Measurements from ENCODE around the gene ATP2A2. TPM values are rescaled to one million over a fixed set of nuclear protein-coding genes. Genes with fewer than 3 reads are reported as not detected.

Gene ATP2A2
- total and polyA plus RNA-seq, 2 of the 8 experiments (the other 6 are each of a cell fraction or from before 2014, with no cell fraction given): 86.1 to 271 TPM

GRCh38 chr12:110249716-110250225, 31.3 kb upstream of the ATP2A2 start:
- H3K79me1 ChIP-seq (ENCODE audit: low read depth, low read length): no peaks in the 10 kb centered on the region
- no peak overlapping the region for H4K5ac ChIP-seq (ENCODE audit: insufficient read length, low read depth, low read length)
- H2BK15ac ChIP-seq (ENCODE audit: low read length): no peak overlapping the region
- H3K14ac ChIP-seq (ENCODE audit: insufficient read length): no peak overlapping the region
- no peak overlapping the region for H3K4ac ChIP-seq (replicated peaks; ENCODE audit: insufficient read length, low read depth, low read length)
- DNase-seq (ENCODE audit: low read depth in 1 of 2, low spot score in 2 of 2) (no peak), FAIRE-seq (no peak)
- H3K9me3 ChIP-seq (ENCODE audit: insufficient read depth in 2 of 2, low read depth in 1 of 2, low read length in 1 of 2): no peaks in the 10 kb centered on the region
- H4K91ac ChIP-seq (replicated peaks; ENCODE audit: insufficient read length, low read length): no peak overlapping the region
- no peaks in the 10 kb centered on the region for H3K27me3 ChIP-seq (replicated peaks in 1 of 4; ENCODE audit: control insufficient read depth in 3 of 4, extremely low read depth in 1 of 4, insufficient read depth in 3 of 4, low read length in 3 of 4)
- no peak overlapping the region for H3K27ac ChIP-seq (ENCODE audit: low read depth, low read length)
- H3K4me3 ChIP-seq (ENCODE audit: extremely low read depth in 1 of 4, insufficient read depth in 2 of 4, low read depth in 3 of 4, low read length in 4 of 4): no peak overlapping the region
- no peaks in the 10 kb centered on the region for H3K36me3 ChIP-seq (ENCODE audit: control insufficient read depth in 2 of 4, insufficient read depth in 4 of 4, low read length in 3 of 4)
- WGBS, 2 experiments (ENCODE audit: extremely low coverage in 1 of 2, insufficient coverage in 1 of 2, insufficient read length in 1 of 2, insufficient replicate concordance in 2 of 2, low coverage in 1 of 2, low lambda C conversion rate in 2 of 2, missing lambda C conversion rate in 1 of 2): 92% methylated on average over 7 of the region's 7 CpGs; no CpG with 5 or more reads in 1 of the 2 experiments
- no peak overlapping the region for H3K56ac ChIP-seq (replicated peaks; ENCODE audit: insufficient read length, low read depth, low read length)
- no peak overlapping the region for H2BK5ac ChIP-seq (ENCODE audit: low read depth, low read length)
- H4K8ac ChIP-seq (ENCODE audit: extremely low read depth, insufficient read depth, low read length): no peak overlapping the region
- no peak overlapping the region for H2AK5ac ChIP-seq (ENCODE audit: low read depth, low read length)
- H3K23me2 ChIP-seq (ENCODE audit: low read depth, low read length): no peaks in the 10 kb centered on the region
- no peak overlapping the region for H2BK12ac ChIP-seq (ENCODE audit: low read depth, low read length)
- H3K4me1 ChIP-seq (replicated peaks in 1 of 4; ENCODE audit: control insufficient read depth in 3 of 4, insufficient read depth in 4 of 4, low read length in 3 of 4): peaks cover 2 to 9% (median 4%) of the 10 kb centered on the region in 4 experiments; a peak in 6 of 7 replicates
- no peak overlapping the region for H3K9ac ChIP-seq (replicated peaks in 1 of 4; ENCODE audit: extremely low read depth in 1 of 4, low read depth in 3 of 4, low read length in 3 of 4)
- ChIA-PET POLR2A (ENCODE audit: partially characterized antibody) (interaction anchor here (1.0 to 2.0 kb wide), 6 partner anchors 10 to 219 kb away, joined by 3 to 7 read pairs (median 5); partner anchors contain the start of genes ATP2A2, FAM216A and GPN3), CTCF (ENCODE audit: partially characterized antibody) (interaction anchor here (0.6 to 2.4 kb wide), 10 partner anchors 11 to 284 kb away, joined by 3 to 7 read pairs (median 3); no protein-coding TSS in a partner anchor)
- TF ChIP-seq HDAC6 (IDR thresholded peaks at IDR 0.05; ENCODE audit: low read depth, low read length) (no peak), SRF (IDR thresholded peaks at IDR 0.05; ENCODE audit: low read depth, low read length) (no peak), SAP30 (IDR thresholded peaks at IDR 0.05; ENCODE audit: insufficient read depth, insufficient replicate concordance, low read length) (no peak), MAFK (IDR thresholded peaks at IDR 0.05; ENCODE audit: low read depth, low read length) (no peak)
- H3K18ac ChIP-seq (ENCODE audit: extremely low read depth, low read length): no peak overlapping the region
- no peaks in the 10 kb centered on the region for H4K20me1 ChIP-seq (replicated peaks in 1 of 2; ENCODE audit: control insufficient read depth in 1 of 2, insufficient read depth in 2 of 2, low read length in 2 of 2)
- no peak overlapping the region for H3K23ac ChIP-seq (ENCODE audit: insufficient read length)
- no peaks in the 10 kb centered on the region for H3K79me2 ChIP-seq (ENCODE audit: control insufficient read depth in 1 of 2, insufficient read depth in 2 of 2, low read length in 2 of 2)
- H2AFZ ChIP-seq (ENCODE audit: low read length): no peak overlapping the region
- H3K4me2 ChIP-seq (ENCODE audit: insufficient read depth in 1 of 2, low read depth in 2 of 2, low read length in 2 of 2): no peak overlapping the region
- no peak overlapping the region for H2BK20ac ChIP-seq (ENCODE audit: low read length)
- no peak overlapping the region for H2BK120ac ChIP-seq (replicated peaks; ENCODE audit: low read depth, low read length)
